Measurements from ENCODE around the gene ACSF3.

DNA sequence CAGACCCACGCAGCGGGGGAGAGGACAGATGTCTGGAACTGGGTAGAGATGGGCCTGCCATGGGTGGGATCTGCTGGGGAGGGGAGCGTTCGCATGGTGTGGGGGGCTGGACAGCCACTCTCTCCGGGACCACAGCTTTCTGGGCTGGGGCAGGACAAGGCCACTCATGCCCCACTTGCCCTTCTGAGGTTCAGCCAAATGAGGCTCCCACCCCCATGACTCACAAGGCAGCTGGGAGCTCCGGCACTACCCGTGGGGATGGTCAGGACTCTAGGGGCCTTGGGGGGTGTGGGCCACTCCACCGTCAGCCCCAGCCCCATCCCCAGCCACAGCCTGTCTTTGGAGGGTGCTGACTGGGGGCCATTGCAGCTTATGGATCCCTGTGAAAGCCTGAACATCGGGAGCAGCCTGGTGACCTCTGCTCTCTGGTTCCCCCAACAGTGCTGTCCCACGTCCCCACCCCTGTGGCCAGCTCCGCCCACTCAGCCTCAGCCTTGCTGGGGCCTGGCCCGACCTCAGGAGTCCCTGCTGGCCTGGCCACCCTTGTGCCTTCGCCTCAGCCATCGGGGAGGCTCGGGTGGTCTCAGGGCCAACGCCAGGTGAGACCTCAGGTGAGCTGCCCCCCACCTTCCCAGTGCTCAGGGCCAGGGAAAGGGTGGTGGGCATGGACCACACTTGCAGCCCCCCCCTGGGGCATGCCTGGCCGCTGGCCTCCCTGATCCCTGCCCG is 73.2 kb downstream of the ACSF3 start:
- TF ChIP-seq, protein P1, sequence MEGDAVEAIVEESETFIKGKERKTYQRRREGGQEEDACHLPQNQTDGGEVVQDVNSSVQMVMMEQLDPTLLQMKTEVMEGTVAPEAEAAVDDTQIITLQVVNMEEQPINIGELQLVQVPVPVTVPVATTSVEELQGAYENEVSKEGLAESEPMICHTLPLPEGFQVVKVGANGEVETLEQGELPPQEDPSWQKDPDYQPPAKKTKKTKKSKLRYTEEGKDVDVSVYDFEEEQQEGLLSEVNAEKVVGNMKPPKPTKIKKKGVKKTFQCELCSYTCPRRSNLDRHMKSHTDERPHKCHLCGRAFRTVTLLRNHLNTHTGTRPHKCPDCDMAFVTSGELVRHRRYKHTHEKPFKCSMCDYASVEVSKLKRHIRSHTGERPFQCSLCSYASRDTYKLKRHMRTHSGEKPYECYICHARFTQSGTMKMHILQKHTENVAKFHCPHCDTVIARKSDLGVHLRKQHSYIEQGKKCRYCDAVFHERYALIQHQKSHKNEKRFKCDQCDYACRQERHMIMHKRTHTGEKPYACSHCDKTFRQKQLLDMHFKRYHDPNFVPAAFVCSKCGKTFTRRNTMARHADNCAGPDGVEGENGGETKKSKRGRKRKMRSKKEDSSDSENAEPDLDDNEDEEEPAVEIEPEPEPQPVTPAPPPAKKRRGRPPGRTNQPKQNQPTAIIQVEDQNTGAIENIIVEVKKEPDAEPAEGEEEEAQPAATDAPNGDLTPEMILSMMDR (tag by site-specific recombination; IDR thresholded peaks at IDR 0.05): no peak
- TF ChIP-seq SETDB1 (IDR thresholded peaks at IDR 0.05; ENCODE audit: insufficient read length, low read length) (no peak), ZFHX2 (tag by site-specific recombination; conservative IDR thresholded peaks at IDR 0.05) (no peak; the same call in 1 of the 2 replicates), ZSCAN23 (tag by site-specific recombination; IDR thresholded peaks at IDR 0.05) (no peak), ZNF785 (tag by site-specific recombination; IDR thresholded peaks at IDR 0.05) (no peak), ZNF175 (tag by site-specific recombination; IDR thresholded peaks at IDR 0.05) (no peak), ZNF398 (tag by site-specific recombination; IDR thresholded peaks at IDR 0.05) (no peak)
